GM19240 (cell line): ENCODE measurements around the gene TAMALIN.

Source experiments
- DNase-seq: peaks from one replicate; pipeline ENCODE4 v3.0.0; 2011; ENCODE audit warnings: low spot score; ENCODE audit not compliant: insufficient read length

TAMALIN gene

GRCh38 chr12:52035926-52036325, 29.2 kb downstream of the TAMALIN start:
- DNase-seq = no peak

- peak; percentile 61 for DNase-seq
These were observed 29.9 kb downstream of the TAMALIN start for GRCh38 chr12:52036587-52037171.

DNA sequence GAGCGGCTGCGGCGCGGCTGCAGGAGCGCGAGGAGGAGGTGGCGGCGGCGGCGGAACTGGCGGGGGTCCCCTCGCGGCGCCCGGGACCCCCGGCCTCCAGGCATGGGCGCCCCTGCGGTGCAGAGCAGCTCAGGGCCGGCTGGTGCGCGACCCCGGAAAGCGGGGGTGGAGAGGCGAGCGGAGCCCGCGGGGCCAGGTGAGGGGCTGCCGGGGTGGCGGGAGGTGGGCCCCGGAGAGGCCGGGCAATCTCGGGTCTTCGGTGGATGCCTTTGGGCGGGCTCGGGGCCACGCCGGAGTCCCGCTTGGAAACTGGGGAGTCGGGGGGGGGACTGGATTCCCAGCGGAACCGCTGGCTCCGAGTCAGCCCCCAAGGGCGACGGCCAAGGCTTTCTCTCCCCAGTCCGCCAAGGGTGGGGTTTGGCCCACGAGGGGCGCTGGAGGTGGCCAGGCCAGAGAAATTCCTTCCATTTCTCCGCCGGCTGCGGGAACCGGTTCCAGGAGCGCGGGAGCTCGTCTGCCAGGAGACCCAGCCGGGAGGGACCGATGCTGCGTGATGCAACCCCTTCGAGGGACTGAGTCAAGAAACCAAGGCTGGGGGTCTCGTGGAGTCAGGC, 30.6 kb downstream of the TAMALIN start:
- DNase-seq = no peak

- DNase-seq = no peak
These were observed 31.7 kb downstream of the TAMALIN start for GRCh38 chr12:52038447-52038846.

DNA sequence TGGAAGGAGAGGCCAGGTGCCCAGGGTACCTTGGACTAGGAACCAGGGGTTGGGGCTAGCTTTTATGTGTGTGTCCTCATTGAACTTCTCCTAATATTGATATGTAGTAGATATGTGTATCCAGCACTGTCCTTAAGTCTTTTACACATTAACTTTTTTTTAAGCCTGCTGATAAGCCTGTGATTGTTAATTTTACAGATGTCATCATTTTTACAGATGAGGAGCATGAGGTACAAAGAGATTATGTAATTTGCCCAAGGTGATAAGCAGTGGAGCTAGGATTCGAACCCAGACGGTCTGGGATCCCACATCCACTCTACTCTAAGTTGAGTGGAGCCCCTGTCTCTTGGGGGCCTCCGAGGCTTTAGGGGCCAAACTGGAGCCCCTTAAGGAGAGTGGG, 34.3 kb downstream of the TAMALIN start:
- no peak for DNase-seq

- no peak for DNase-seq
These were observed 35.0 kb downstream of the TAMALIN start for GRCh38 chr12:52041695-52042123.

- no peak for DNase-seq
These were observed 36.1 kb downstream of the TAMALIN start for GRCh38 chr12:52042706-52043385.

GRCh38 chr12:52043386-52044212, 36.9 kb downstream of the TAMALIN start:
- no peak for DNase-seq

DNA sequence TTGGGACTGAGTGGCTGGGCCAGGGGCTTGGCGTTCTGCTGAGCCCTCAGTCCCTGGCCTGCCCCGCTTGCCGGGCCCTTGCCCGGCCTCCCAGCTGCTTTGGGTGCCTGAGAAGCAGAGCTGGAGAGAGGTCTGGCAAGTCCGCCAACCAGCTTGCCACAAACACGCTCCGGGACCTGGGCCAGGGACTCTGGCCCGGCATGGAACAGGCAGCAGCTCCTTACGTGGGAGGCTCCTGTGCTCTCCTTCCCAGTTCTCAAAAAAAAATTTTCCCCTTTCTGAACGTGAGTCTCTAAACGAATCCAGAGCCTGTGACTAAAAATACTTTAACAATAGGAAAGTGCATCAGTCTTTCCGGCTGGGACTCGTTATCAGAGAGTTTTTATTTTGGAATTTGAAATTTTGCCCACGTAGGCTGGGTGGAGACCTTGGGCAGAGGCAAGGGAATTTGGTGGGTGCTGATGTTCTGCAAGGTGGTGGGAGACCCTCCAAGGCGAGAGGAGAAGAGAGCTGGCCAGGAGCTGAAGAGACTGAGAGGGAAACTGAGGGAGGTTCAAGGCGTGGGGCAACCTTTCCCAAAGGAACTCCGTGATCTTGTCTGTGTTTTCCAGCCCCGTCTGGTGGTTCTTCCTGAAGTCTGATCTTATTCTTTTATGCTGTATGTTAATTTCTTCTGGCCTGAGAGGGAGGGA, 37.7 kb downstream of the TAMALIN start:
- DNase-seq = no peak

DNA sequence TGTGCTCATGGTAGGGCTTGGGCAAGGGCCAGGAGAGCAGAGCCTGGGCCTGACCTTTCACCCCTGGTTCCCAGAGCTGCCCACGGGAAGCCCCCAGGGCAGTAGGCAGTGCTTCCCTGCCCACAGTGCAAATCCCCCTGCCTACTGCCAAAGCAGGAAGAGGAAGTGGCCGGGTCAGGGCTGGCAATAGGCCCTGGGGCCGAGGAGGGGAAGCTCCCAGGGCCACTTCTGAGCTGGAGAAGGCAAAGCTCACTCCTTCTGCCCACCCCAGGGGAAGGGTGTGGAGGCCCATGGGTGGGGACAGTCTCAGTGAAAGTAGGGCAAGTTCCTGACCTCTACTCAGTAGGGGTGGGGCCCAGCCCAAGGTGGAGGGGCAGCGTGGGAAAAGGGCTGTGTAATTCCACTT, 39.1 kb downstream of the TAMALIN start:
- DNase-seq = no peak

- DNase-seq = no peak
These were observed 40.1 kb downstream of the TAMALIN start for GRCh38 chr12:52046859-52047258.

GRCh38 chr12:52049286-52049685, 42.5 kb downstream of the TAMALIN start:
- no peak for DNase-seq

- no peak for DNase-seq
These were observed 42.9 kb downstream of the TAMALIN start for GRCh38 chr12:52049688-52050087.

DNA sequence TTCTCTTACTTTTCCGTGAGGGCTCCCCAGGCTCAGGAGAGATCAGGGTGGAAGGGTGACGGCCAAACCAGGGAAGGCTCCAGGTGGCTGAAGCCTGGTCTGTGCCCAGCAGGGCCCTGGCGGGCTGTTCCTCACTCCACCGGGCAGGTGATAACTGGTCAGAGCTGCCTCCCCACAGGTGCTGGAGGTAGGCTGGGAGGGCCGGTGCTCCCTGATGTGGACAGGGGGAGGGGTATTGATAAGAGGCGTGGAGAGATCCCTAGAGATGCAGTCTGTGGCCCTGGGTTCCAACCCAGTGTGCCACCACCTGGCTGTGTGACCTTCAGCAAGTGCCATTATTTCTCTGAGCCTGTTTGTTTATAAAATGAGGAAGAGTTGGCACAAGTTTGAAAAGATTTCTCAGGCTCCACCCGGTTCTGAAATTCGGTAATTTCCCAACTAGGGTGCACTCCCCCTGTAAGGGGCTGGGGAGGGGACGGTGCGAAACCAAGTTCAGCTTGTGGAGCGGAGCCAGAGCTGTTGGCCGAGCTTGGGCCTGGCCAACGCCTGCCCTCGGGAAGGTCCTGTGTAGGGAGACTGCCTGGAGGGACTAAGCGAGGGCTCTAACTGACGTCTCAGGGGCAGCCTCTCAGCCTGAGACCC, 43.5 kb downstream of the TAMALIN start:
- DNase-seq = no peak

GRCh38 chr12:52050758-52051541, 44.2 kb downstream of the TAMALIN start, which contains the start of gene NR4A1:
TSS of gene NR4A1 (plus strand) at chr12:52051442. CDS start at chr12:52054329, 2,887 bp downstream.
- peak; percentile 94 for DNase-seq

- no peak for DNase-seq
These were observed 45.9 kb downstream of the TAMALIN start for GRCh38 chr12:52052468-52053186.

DNA sequence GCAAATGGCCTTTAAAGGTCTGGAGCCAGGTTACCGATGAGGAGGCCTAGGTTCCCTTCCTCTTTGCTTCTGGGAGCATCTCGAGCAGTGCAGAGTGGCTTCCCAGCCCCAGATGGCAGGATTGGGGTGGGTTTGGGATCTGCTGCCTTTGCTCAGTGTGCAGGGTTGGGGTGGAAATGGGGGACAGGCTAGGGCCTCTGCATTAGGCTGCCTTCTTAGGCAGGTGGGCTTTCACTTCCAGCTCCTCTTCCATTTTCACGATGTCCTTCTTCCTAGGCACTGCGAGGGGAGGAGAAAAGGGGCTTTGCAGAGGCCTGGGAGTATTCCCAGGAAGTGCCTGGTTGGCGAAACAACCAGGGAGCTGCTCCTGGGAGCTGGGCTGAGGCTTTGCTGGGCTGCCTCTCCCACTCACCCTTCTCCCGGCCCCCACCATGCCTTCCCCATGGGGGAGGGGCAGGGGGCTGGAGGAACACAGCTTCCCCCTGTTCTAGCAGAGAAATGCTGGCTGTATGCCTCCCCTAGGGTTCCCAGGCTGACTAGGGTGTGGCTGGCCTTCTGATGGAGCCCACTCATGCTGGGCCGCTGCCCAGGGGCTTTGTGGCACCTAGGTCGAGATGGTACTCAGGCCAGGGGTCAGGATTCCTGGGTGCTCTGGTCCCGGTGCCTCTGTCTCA, 46.9 kb downstream of the TAMALIN start:
- DNase-seq = no peak

DNA sequence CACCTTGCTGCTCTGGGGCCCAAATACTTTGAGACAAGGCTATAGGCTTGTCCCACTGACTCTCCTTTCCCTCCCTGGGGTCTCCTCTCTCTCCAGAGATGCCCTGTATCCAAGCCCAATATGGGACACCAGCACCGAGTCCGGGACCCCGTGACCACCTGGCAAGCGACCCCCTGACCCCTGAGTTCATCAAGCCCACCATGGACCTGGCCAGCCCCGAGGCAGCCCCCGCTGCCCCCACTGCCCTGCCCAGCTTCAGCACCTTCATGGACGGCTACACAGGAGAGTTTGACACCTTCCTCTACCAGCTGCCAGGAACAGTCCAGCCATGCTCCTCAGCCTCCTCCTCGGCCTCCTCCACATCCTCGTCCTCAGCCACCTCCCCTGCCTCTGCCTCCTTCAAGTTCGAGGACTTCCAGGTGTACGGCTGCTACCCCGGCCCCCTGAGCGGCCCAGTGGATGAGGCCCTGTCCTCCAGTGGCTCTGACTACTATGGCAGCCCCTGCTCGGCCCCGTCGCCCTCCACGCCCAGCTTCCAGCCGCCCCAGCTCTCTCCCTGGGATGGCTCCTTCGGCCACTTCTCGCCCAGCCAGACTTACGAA, 47.6 kb downstream of the TAMALIN start:
- no peak for DNase-seq
